ENCODE results near the gene PLA2R1.

PLA2R1 gene

GRCh38 chr2:160014227-160014626 is 48.2 kb downstream of the PLA2R1 start:
- Histone ChIP-seq H3K23ac (ENCODE audit: low read length) (no peak overlapping the region), H3K36me3 (ENCODE audit: control insufficient read depth in 1 of 2, insufficient read depth in 2 of 2, low read length in 2 of 2) (no peaks in the 10 kb centered on the region), H2BK5ac (ENCODE audit: low read depth, low read length, poor library complexity) (no peak overlapping the region), H2BK12ac (ENCODE audit: low read length) (no peak overlapping the region), H2BK120ac (ENCODE audit: insufficient read depth, low read length, poor library complexity) (no peak overlapping the region), H3K4ac (ENCODE audit: low read depth, low read length) (no peak overlapping the region), H3K9ac (ENCODE audit: low read length) (no peak overlapping the region), H2AK5ac (ENCODE audit: low read length) (no peak overlapping the region), H2AFZ (ENCODE audit: insufficient read depth, low read length, poor library complexity) (no peak overlapping the region), H3K79me1 (ENCODE audit: low read length) (no peaks in the 10 kb centered on the region), H4K12ac (ENCODE audit: low read depth, low read length) (no peak overlapping the region), H4K91ac (ENCODE audit: low read depth, low read length) (no peak overlapping the region), H3K79me2 (ENCODE audit: control insufficient read depth, insufficient read depth, low read length, poor library complexity) (no peaks in the 10 kb centered on the region), H3K18ac (ENCODE audit: low read length) (no peak overlapping the region), H4K8ac (ENCODE audit: low read depth, low read length) (no peak overlapping the region), H3K4me3 (ENCODE audit: low read depth, low read length) (no peak overlapping the region), H3K9me3 (ENCODE audit: insufficient read depth, low read depth, low read length) (no peaks in the 10 kb centered on the region), H3K14ac (ENCODE audit: low read length) (no peak overlapping the region), H3K4me2 (ENCODE audit: low read length) (no peak overlapping the region), H3K27ac (ENCODE audit: low read depth, low read length) (no peak overlapping the region), H3K4me1 (ENCODE audit: control insufficient read depth in 1 of 2, insufficient read depth in 2 of 2, low read length in 2 of 2) (no peaks in the 10 kb centered on the region), H3K27me3 (ENCODE audit: insufficient read depth, low read length) (no peaks in the 10 kb centered on the region)
- WGBS (ENCODE audit: extremely low coverage, insufficient coverage, insufficient read length), result no CpG with 5 or more reads among the region's 2 CpGs
- DNase-seq, result no peak

- no peak for DNase-seq
- Histone ChIP-seq H3K18ac (ENCODE audit: low read length) (no peak overlapping the region), H2BK12ac (ENCODE audit: low read length) (no peak overlapping the region), H3K4me2 (ENCODE audit: low read length) (no peak overlapping the region), H3K36me3 (ENCODE audit: control insufficient read depth in 1 of 2, insufficient read depth in 2 of 2, low read length in 2 of 2) (no peaks in the 10 kb centered on the region), H4K8ac (ENCODE audit: low read depth, low read length) (no peak overlapping the region), H3K27ac (ENCODE audit: low read depth, low read length) (no peak overlapping the region), H2AFZ (ENCODE audit: insufficient read depth, low read length, poor library complexity) (no peak overlapping the region), H3K27me3 (ENCODE audit: insufficient read depth, low read length) (no peaks in the 10 kb centered on the region), H3K23ac (ENCODE audit: low read length) (no peak overlapping the region), H3K4me1 (ENCODE audit: control insufficient read depth in 1 of 2, insufficient read depth in 2 of 2, low read length in 2 of 2) (no peaks in the 10 kb centered on the region), H3K79me2 (ENCODE audit: control insufficient read depth, insufficient read depth, low read length, poor library complexity) (no peaks in the 10 kb centered on the region), H2BK120ac (ENCODE audit: insufficient read depth, low read length, poor library complexity) (no peak overlapping the region), H3K4me3 (ENCODE audit: low read depth, low read length) (no peak overlapping the region), H3K9me3 (ENCODE audit: insufficient read depth, low read depth, low read length) (no peaks in the 10 kb centered on the region), H2AK5ac (ENCODE audit: low read length) (no peak overlapping the region), H3K79me1 (ENCODE audit: low read length) (no peaks in the 10 kb centered on the region), H4K91ac (ENCODE audit: low read depth, low read length) (no peak overlapping the region), H3K14ac (ENCODE audit: low read length) (no peak overlapping the region), H4K12ac (ENCODE audit: low read depth, low read length) (no peak overlapping the region), H2BK5ac (ENCODE audit: low read depth, low read length, poor library complexity) (no peak overlapping the region), H3K9ac (ENCODE audit: low read length) (no peak overlapping the region), H3K4ac (ENCODE audit: low read depth, low read length) (no peak overlapping the region)
- no CpG with 5 or more reads among the region's 5 CpGs for WGBS (ENCODE audit: extremely low coverage, insufficient coverage, insufficient read length)
These were observed 51.9 kb downstream of the PLA2R1 start for GRCh38 chr2:160010361-160011145.

GRCh38 chr2:160007111-160007510 is 55.3 kb downstream of the PLA2R1 start:
- H3K36me3 ChIP-seq (ENCODE audit: control insufficient read depth in 1 of 2, insufficient read depth in 2 of 2, low read length in 2 of 2), result peaks cover 0 to 3% of the 10 kb centered on the region in 2 experiments
- H3K9ac ChIP-seq (ENCODE audit: low read length), result no peak overlapping the region
- H3K4me1 ChIP-seq (ENCODE audit: control insufficient read depth in 1 of 2, insufficient read depth in 2 of 2, low read length in 2 of 2), result no peaks in the 10 kb centered on the region
- no peak overlapping the region for H2BK5ac ChIP-seq (ENCODE audit: low read depth, low read length, poor library complexity)
- H3K18ac ChIP-seq (ENCODE audit: low read length), result no peak overlapping the region
- H2BK12ac ChIP-seq (ENCODE audit: low read length), result no peak overlapping the region
- H2AFZ ChIP-seq (ENCODE audit: insufficient read depth, low read length, poor library complexity), result no peak overlapping the region
- no peak overlapping the region for H2AK5ac ChIP-seq (ENCODE audit: low read length)
- H3K79me1 ChIP-seq (ENCODE audit: low read length), result no peaks in the 10 kb centered on the region
- no peaks in the 10 kb centered on the region for H3K27me3 ChIP-seq (ENCODE audit: insufficient read depth, low read length)
- no peak overlapping the region for H3K4ac ChIP-seq (ENCODE audit: low read depth, low read length)
- H3K14ac ChIP-seq (ENCODE audit: low read length), result no peak overlapping the region
- WGBS (ENCODE audit: extremely low coverage, insufficient coverage, insufficient read length), result no CpG with 5 or more reads among the region's 5 CpGs
- H4K91ac ChIP-seq (ENCODE audit: low read depth, low read length), result no peak overlapping the region
- no peak overlapping the region for H3K23ac ChIP-seq (ENCODE audit: low read length)
- H3K4me3 ChIP-seq (ENCODE audit: low read depth, low read length), result no peak overlapping the region
- H4K8ac ChIP-seq (ENCODE audit: low read depth, low read length), result no peak overlapping the region
- H2BK120ac ChIP-seq (ENCODE audit: insufficient read depth, low read length, poor library complexity), result no peak overlapping the region
- no peaks in the 10 kb centered on the region for H3K79me2 ChIP-seq (ENCODE audit: control insufficient read depth, insufficient read depth, low read length, poor library complexity)
- H3K27ac ChIP-seq (ENCODE audit: low read depth, low read length), result no peak overlapping the region
- H4K12ac ChIP-seq (ENCODE audit: low read depth, low read length), result no peak overlapping the region
- H3K9me3 ChIP-seq (ENCODE audit: insufficient read depth, low read depth, low read length), result no peaks in the 10 kb centered on the region
- no peak for DNase-seq
- no peak overlapping the region for H3K4me2 ChIP-seq (ENCODE audit: low read length)

GRCh38 chr2:160006475-160006874 is 55.9 kb downstream of the PLA2R1 start:
- no peaks in the 10 kb centered on the region for H3K79me1 ChIP-seq (ENCODE audit: low read length)
- WGBS (ENCODE audit: extremely low coverage, insufficient coverage, insufficient read length), result no CpG with 5 or more reads among the region's 2 CpGs
- no peak overlapping the region for H2BK120ac ChIP-seq (ENCODE audit: insufficient read depth, low read length, poor library complexity)
- H3K27ac ChIP-seq (ENCODE audit: low read depth, low read length), result no peak overlapping the region
- H3K18ac ChIP-seq (ENCODE audit: low read length), result no peak overlapping the region
- DNase-seq, result no peak
- H4K12ac ChIP-seq (ENCODE audit: low read depth, low read length), result no peak overlapping the region
- H3K4me3 ChIP-seq (ENCODE audit: low read depth, low read length), result no peak overlapping the region
- no peak overlapping the region for H3K9ac ChIP-seq (ENCODE audit: low read length)
- no peak overlapping the region for H3K4me2 ChIP-seq (ENCODE audit: low read length)
- H4K8ac ChIP-seq (ENCODE audit: low read depth, low read length), result no peak overlapping the region
- peaks cover 0 to 3% of the 10 kb centered on the region in 2 experiments for H3K36me3 ChIP-seq (ENCODE audit: control insufficient read depth in 1 of 2, insufficient read depth in 2 of 2, low read length in 2 of 2)
- H4K91ac ChIP-seq (ENCODE audit: low read depth, low read length), result no peak overlapping the region
- no peak overlapping the region for H2AK5ac ChIP-seq (ENCODE audit: low read length)
- H2BK5ac ChIP-seq (ENCODE audit: low read depth, low read length, poor library complexity), result no peak overlapping the region
- H3K23ac ChIP-seq (ENCODE audit: low read length), result no peak overlapping the region
- H3K4me1 ChIP-seq (ENCODE audit: control insufficient read depth in 1 of 2, insufficient read depth in 2 of 2, low read length in 2 of 2), result no peaks in the 10 kb centered on the region
- no peak overlapping the region for H2BK12ac ChIP-seq (ENCODE audit: low read length)
- H2AFZ ChIP-seq (ENCODE audit: insufficient read depth, low read length, poor library complexity), result no peak overlapping the region
- no peaks in the 10 kb centered on the region for H3K79me2 ChIP-seq (ENCODE audit: control insufficient read depth, insufficient read depth, low read length, poor library complexity)
- H3K4ac ChIP-seq (ENCODE audit: low read depth, low read length), result no peak overlapping the region
- H3K14ac ChIP-seq (ENCODE audit: low read length), result no peak overlapping the region
- H3K27me3 ChIP-seq (ENCODE audit: insufficient read depth, low read length), result no peaks in the 10 kb centered on the region
- H3K9me3 ChIP-seq (ENCODE audit: insufficient read depth, low read depth, low read length), result no peaks in the 10 kb centered on the region
